Astrocyte (in vitro differentiated cells and primary cell): ENCODE data around the gene NBEA. TPM values are rescaled to one million over a fixed set of nuclear protein-coding genes. Genes with fewer than 3 reads are reported as not detected.
A peak's percentile ranks its signal among the peaks of the same experiment; 100 is the strongest.

Experiments
- DNase-seq: peaks from one replicate; pipeline ENCODE4 v3.0.0-alpha.2; 2010; ENCODE audit warnings: low read depth
- FAIRE-seq: peaks from 2 replicates; lab custom pipeline; 2011; peaks lifted over from hg19 to GRCh38; lab: Jason Lieb, UNC
- H2AFZ ChIP-seq: 2 replicates; pipeline ENCODE4 v1.6.0; 2012; ENCODE audit warnings: low read depth, low read length, inconsistent platforms
- H3K27ac ChIP-seq: 2 replicates; pipeline ENCODE4 v1.5.1; 2011; ENCODE audit warnings: low read depth, low read length, inconsistent platforms
- H3K27me3 ChIP-seq: 2 replicates; pipeline ENCODE4 v1.6.0; 2011; ENCODE audit warnings: low read length, inconsistent platforms; ENCODE audit not compliant: insufficient read depth
- H3K36me3 ChIP-seq: 2 replicates; pipeline ENCODE4 v1.5.1; 2011; ENCODE audit warnings: low read length, inconsistent platforms; ENCODE audit not compliant: insufficient read depth
- H3K4me1 ChIP-seq: 2 replicates; pipeline ENCODE4 v1.5.1; 2011; ENCODE audit warnings: low read length, inconsistent platforms; ENCODE audit not compliant: insufficient read depth
- H3K4me2 ChIP-seq: 2 replicates; pipeline ENCODE4 v1.6.0; 2012; ENCODE audit warnings: low read length, inconsistent platforms
- H3K4me3 ChIP-seq: 2 replicates; pipeline ENCODE4 v1.5.1; 2011; ENCODE audit warnings: low read depth, mild to moderate bottlenecking, low read length, inconsistent platforms; ENCODE audit not compliant: insufficient read depth
- H3K79me2 ChIP-seq: 2 replicates; pipeline ENCODE4 v1.6.0; 2012; ENCODE audit warnings: mild to moderate bottlenecking, low read length, inconsistent platforms; ENCODE audit not compliant: insufficient read depth
- H3K9ac ChIP-seq: 2 replicates; pipeline ENCODE4 v1.6.0; 2012; ENCODE audit warnings: mild to moderate bottlenecking, low read length, inconsistent platforms
- H3K9me3 ChIP-seq: 2 replicates; pipeline ENCODE4 v1.5.1; 2012; ENCODE audit warnings: low read depth, mild to moderate bottlenecking, low read length, inconsistent platforms; ENCODE audit not compliant: insufficient read depth
- H4K20me1 ChIP-seq: 2 replicates; pipeline ENCODE4 v1.6.0; 2012; ENCODE audit warnings: low read length, inconsistent platforms; ENCODE audit not compliant: insufficient read depth
- H3K27ac Mint-ChIP-seq: one replicate; pipeline ENCODE4 v1.8.0; 2021; ENCODE audit warnings: mild to moderate bottlenecking, mixed read lengths; ENCODE audit not compliant: unreplicated experiment
- H3K27me3 Mint-ChIP-seq: one replicate; pipeline ENCODE4 v1.8.0; 2021; ENCODE audit warnings: low read depth, mixed read lengths; ENCODE audit not compliant: unreplicated experiment
- H3K36me3 Mint-ChIP-seq: one replicate; pipeline ENCODE4 v1.8.0; 2021; ENCODE audit warnings: low read depth, mixed read lengths; ENCODE audit not compliant: unreplicated experiment
- H3K4me1 Mint-ChIP-seq: one replicate; pipeline ENCODE4 v1.8.0; 2021; ENCODE audit warnings: low read depth, mixed read lengths; ENCODE audit not compliant: unreplicated experiment
- H3K4me3 Mint-ChIP-seq: one replicate; pipeline ENCODE4 v1.8.0; 2021; ENCODE audit warnings: mild to moderate bottlenecking, moderate library complexity, mixed read lengths; ENCODE audit not compliant: unreplicated experiment
- H3K9me3 Mint-ChIP-seq: one replicate; pipeline ENCODE4 v1.8.0; 2021; ENCODE audit warnings: mild to moderate bottlenecking, mixed read lengths; ENCODE audit not compliant: unreplicated experiment
- EZH2 ChIP-seq: IDR thresholded peaks from 2 replicates; pipeline ENCODE4 v1.6.1; 2012; ENCODE audit warnings: mild to moderate bottlenecking, low read length, inconsistent platforms; ENCODE audit not compliant: insufficient read depth
- total RNA-seq: library from RNA; stranded (reverse); gene quantifications from 2 replicates; pipeline ENCODE4 v1.2.1, GENCODE V29; 2021
- TF ChIP-seq, protein P1 (sequence below): IDR thresholded peaks from 2 replicates; pipeline ENCODE4 v1.5.1; 2011; ENCODE audit warnings: low read depth, mild to moderate bottlenecking, inconsistent platforms, low read length, moderate library complexity; ENCODE audit not compliant: insufficient read depth

NBEA gene
- total RNA-seq, 1 donor from 2014 or later: 7.8 TPM

DNA sequence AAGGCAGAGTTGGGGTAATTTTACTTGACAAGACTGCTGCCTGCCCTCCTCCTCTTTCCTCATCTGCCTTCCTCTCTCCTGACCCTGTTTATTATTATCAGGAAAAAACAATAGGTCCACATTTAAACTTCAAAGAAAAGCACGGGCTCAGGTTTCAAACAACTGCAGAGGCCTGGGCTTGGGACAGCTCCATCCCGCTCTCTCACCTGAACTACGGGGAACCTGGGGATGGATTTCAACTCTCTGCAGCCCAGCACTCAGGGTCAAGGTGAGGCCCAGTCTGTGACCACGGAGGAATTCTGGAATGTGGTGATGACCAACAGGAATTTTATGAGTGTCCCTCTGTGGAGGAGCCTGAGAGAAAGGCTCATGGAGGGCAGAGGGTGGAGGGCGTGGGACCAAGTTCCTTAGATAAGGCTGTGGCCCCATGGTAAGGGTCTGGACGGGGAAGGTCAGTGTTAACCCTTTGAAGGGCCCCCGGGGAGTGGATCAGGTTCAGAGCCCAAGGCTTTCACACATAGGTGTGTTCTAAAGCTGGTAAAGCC lies 755.2 kb downstream of the NBEA start:
- H2AFZ ChIP-seq: no peak overlapping the region
- H3K27me3 ChIP-seq: no peaks in the 10 kb centered on the region
- H3K36me3 ChIP-seq: no peaks in the 10 kb centered on the region
- H3K4me2 ChIP-seq: no peak overlapping the region
- no peak overlapping the region for H3K27ac Mint-ChIP-seq
- no peaks in the 10 kb centered on the region for H3K9me3 ChIP-seq
- H3K4me1 Mint-ChIP-seq: peaks cover 14% of the 10 kb centered on the region
- DNase-seq (no peak), FAIRE-seq (no peak)
- no peak for TF ChIP-seq EZH2
- TF ChIP-seq, protein P1, sequence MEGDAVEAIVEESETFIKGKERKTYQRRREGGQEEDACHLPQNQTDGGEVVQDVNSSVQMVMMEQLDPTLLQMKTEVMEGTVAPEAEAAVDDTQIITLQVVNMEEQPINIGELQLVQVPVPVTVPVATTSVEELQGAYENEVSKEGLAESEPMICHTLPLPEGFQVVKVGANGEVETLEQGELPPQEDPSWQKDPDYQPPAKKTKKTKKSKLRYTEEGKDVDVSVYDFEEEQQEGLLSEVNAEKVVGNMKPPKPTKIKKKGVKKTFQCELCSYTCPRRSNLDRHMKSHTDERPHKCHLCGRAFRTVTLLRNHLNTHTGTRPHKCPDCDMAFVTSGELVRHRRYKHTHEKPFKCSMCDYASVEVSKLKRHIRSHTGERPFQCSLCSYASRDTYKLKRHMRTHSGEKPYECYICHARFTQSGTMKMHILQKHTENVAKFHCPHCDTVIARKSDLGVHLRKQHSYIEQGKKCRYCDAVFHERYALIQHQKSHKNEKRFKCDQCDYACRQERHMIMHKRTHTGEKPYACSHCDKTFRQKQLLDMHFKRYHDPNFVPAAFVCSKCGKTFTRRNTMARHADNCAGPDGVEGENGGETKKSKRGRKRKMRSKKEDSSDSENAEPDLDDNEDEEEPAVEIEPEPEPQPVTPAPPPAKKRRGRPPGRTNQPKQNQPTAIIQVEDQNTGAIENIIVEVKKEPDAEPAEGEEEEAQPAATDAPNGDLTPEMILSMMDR: no peak
- no peak overlapping the region for H3K27ac ChIP-seq
- H3K27me3 Mint-ChIP-seq: peaks cover 3% of the 10 kb centered on the region
- H3K9ac ChIP-seq: no peak overlapping the region
- H3K79me2 ChIP-seq: no peaks in the 10 kb centered on the region
- H3K9me3 Mint-ChIP-seq: no peaks in the 10 kb centered on the region
- H4K20me1 ChIP-seq: no peaks in the 10 kb centered on the region
- peaks cover 1% of the 10 kb centered on the region for H3K36me3 Mint-ChIP-seq
- no peak overlapping the region for H3K4me3 ChIP-seq
- no peak overlapping the region for H3K4me3 Mint-ChIP-seq
- peaks cover 34% of the 10 kb centered on the region for H3K4me1 ChIP-seq

DNA sequence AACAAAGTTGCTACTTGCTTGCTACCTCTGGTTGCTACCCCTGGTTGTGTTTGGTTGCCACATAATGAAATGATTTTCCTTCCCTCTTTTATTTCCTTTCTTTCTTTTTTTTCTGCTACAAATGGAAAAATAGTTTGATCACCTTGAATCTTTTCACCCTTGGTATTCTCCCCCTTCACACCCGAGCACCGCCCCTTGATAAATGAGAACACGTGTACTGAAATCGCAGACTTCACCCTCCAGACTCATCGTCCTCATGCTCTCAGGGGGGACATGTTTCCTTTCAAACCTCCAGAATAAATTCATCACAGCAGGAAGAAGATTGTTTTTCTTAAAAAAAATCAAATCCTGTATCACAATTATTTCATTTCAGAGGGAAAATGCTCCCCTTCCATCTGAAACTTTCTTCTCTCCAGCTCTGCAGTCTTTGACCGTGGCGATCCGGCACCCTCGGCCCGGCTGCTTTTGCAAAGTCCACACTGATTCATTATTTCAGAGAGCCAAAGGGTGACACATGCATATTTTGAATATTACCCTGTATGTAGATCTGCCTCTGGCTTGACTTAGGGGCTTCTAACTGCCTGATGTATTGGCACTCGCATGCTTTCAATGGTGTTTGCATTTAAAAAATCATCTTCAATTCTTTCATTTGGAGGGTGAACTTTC lies 757.0 kb downstream of the NBEA start:
- peaks cover 14% of the 10 kb centered on the region for H3K4me1 Mint-ChIP-seq
- Histone ChIP-seq H3K79me2 (no peaks in the 10 kb centered on the region), H3K36me3 (no peaks in the 10 kb centered on the region), H4K20me1 (no peaks in the 10 kb centered on the region), H3K4me2 (peak overlapping the region; percentile 78), H3K27ac (peak overlapping the region; percentile 83), H3K27me3 (no peaks in the 10 kb centered on the region), H3K4me3 (peak overlapping the region; percentile 43), H3K9me3 (no peaks in the 10 kb centered on the region), H2AFZ (peak overlapping the region; percentile 7), H3K4me1 (peaks cover 34% of the 10 kb centered on the region), H3K9ac (peak overlapping the region; percentile 65)
- peaks cover 1% of the 10 kb centered on the region for H3K36me3 Mint-ChIP-seq
- FAIRE-seq: peak; percentile 72
- no peaks in the 10 kb centered on the region for H3K9me3 Mint-ChIP-seq
- DNase-seq: peak; percentile 68
- peaks cover 2% of the 10 kb centered on the region for H3K27me3 Mint-ChIP-seq
- H3K4me3 Mint-ChIP-seq: no peak overlapping the region
- TF ChIP-seq EZH2: no peak
- TF ChIP-seq, protein P1: no peak
- H3K27ac Mint-ChIP-seq: no peak overlapping the region
